Stomach (tissue), 4 donors: ENCODE data around the gene SLC7A10.

ENCODE experiments used
- POLR2A ChIP-seq, 4 donors: fragments of 450-650 bp; IDR thresholded peaks; one replicate each; pipeline ENCODE4 v1.6.1; 2016; ENCODE audit warnings: antibody characterized with exemption in 4 of 4, control low read depth in 2 of 4, mild to moderate bottlenecking in 1 of 4, moderate library complexity in 1 of 4
- POLR2AphosphoS5 ChIP-seq, 3 donors: sonication (generic); formaldehyde crosslinking; IDR thresholded peaks; one replicate each; pipeline ENCODE4 v1.6.1; 2016; ENCODE audit warnings: antibody characterized with exemption in 3 of 3
- TF ChIP-seq, protein P1 (sequence below), 7 experiments: fragments of 450-650 bp in 4 of 7; fragments of 200-600 bp in 3 of 7; sonication (generic) in 3 of 7; IDR thresholded peaks; one replicate each; pipeline ENCODE4 v1.5.1; 2016 to 2019; ENCODE audit warnings: antibody characterized with exemption in 7 of 7, control low read depth in 2 of 7, mild to moderate bottlenecking in 1 of 7

GRCh38 chr19:33251076-33251475 lies 25.4 kb upstream of the SLC7A10 start:
- no peak for TF ChIP-seq POLR2A (IDR thresholded peaks at IDR 0.05)
- no peak for TF ChIP-seq POLR2AphosphoS5 (IDR thresholded peaks at IDR 0.05)
- TF ChIP-seq, protein P1, sequence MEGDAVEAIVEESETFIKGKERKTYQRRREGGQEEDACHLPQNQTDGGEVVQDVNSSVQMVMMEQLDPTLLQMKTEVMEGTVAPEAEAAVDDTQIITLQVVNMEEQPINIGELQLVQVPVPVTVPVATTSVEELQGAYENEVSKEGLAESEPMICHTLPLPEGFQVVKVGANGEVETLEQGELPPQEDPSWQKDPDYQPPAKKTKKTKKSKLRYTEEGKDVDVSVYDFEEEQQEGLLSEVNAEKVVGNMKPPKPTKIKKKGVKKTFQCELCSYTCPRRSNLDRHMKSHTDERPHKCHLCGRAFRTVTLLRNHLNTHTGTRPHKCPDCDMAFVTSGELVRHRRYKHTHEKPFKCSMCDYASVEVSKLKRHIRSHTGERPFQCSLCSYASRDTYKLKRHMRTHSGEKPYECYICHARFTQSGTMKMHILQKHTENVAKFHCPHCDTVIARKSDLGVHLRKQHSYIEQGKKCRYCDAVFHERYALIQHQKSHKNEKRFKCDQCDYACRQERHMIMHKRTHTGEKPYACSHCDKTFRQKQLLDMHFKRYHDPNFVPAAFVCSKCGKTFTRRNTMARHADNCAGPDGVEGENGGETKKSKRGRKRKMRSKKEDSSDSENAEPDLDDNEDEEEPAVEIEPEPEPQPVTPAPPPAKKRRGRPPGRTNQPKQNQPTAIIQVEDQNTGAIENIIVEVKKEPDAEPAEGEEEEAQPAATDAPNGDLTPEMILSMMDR (IDR thresholded peaks at IDR 0.05): no peak
